Right atrium auricular region (tissue), 2 donors: ENCODE measurements around the gene EIPR1. TPM values are rescaled to one million over a fixed set of nuclear protein-coding genes. Genes with fewer than 3 reads are reported as not detected.

Experiments used
- DNase-seq: peaks from one replicate; pipeline ENCODE4 v3.0.0-alpha.2; 2019; ENCODE audit warnings: low spot score
- H3K27ac ChIP-seq, 2 donors: fragments of 200-600 bp; sonication (generic); 1 replicate in 1 of 2; 2 replicates in 1 of 2; pipeline ENCODE4 v1.5.1; 2016 to 2019
- H3K27me3 ChIP-seq, 2 donors: fragments of 200-600 bp; sonication (generic); one replicate each; pipeline versions ENCODE4 v1.5.1 to v1.6.0; 2017 to 2019
- H3K36me3 ChIP-seq: fragments of 200-600 bp; sonication (generic); one replicate; pipeline ENCODE4 v1.5.1; 2016
- H3K4me1 ChIP-seq, 2 donors: fragments of 200-600 bp; sonication (generic); one replicate each; pipeline versions ENCODE4 v1.5.1 to v1.6.0; 2017 to 2019
- H3K4me3 ChIP-seq, 2 donors: fragments of 200-600 bp; sonication (generic); 1 replicate in 1 of 2; 2 replicates in 1 of 2; pipeline ENCODE4 v1.5.1; 2017 to 2019; ENCODE audit warnings: mild to moderate bottlenecking in 1 of 2, moderate library complexity in 1 of 2
- H3K9me3 ChIP-seq, 2 donors: fragments of 200-600 bp; sonication (generic); one replicate each; pipeline ENCODE4 v1.5.1; 2019
- CTCF ChIP-seq, 2 donors: fragments of 200-600 bp; sonication (generic); IDR thresholded peaks; one replicate each; pipeline ENCODE4 v1.5.1; 2019; ENCODE audit warnings: antibody characterized with exemption in 2 of 2
- total RNA-seq, 2 donors: library from RNA; depleted of rRNA; stranded (reverse); fragments of >200 nt; gene quantifications; one replicate each; pipeline ENCODE4 v1.1.0, GENCODE V29; 2016

The EIPR1 gene
- total RNA-seq, 2 donors from 2014 or later: 13.2 to 13.6 TPM

- no peak overlapping the region for H3K27ac ChIP-seq
- H3K4me3 ChIP-seq: no peak overlapping the region
- H3K27me3 ChIP-seq: no peaks in the 10 kb centered on the region
- H3K36me3 ChIP-seq: no peaks in the 10 kb centered on the region
- H3K9me3 ChIP-seq: no peaks in the 10 kb centered on the region
- DNase-seq: no peak
- no peak for TF ChIP-seq CTCF (IDR thresholded peaks at IDR 0.05)
- no peaks in the 10 kb centered on the region for H3K4me1 ChIP-seq
Measured at GRCh38 chr2:3311601-3312000, 66.0 kb downstream of the EIPR1 start.

- Histone ChIP-seq H3K9me3 (no peaks in the 10 kb centered on the region), H3K4me1 (no peaks in the 10 kb centered on the region), H3K36me3 (no peaks in the 10 kb centered on the region), H3K27ac (no peak overlapping the region), H3K27me3 (no peaks in the 10 kb centered on the region), H3K4me3 (no peak overlapping the region)
- no peak for TF ChIP-seq CTCF (IDR thresholded peaks at IDR 0.05)
- DNase-seq: no peak
Measured at GRCh38 chr2:3309496-3310355, 67.9 kb downstream of the EIPR1 start.

- H3K9me3 ChIP-seq: no peaks in the 10 kb centered on the region
- H3K4me3 ChIP-seq: no peak overlapping the region
- peaks cover 0 to 6% of the 10 kb centered on the region in 2 donors for H3K4me1 ChIP-seq
- no peak overlapping the region for H3K27ac ChIP-seq
- no peaks in the 10 kb centered on the region for H3K36me3 ChIP-seq
- no peak for DNase-seq
- no peaks in the 10 kb centered on the region for H3K27me3 ChIP-seq
- TF ChIP-seq CTCF (IDR thresholded peaks at IDR 0.05): no peak
Measured at GRCh38 chr2:3307901-3308300, 69.7 kb downstream of the EIPR1 start.

GRCh38 chr2:3307236-3307635 lies 70.4 kb downstream of the EIPR1 start:
- DNase-seq: no peak
- Histone ChIP-seq H3K27ac (no peak overlapping the region), H3K9me3 (no peaks in the 10 kb centered on the region), H3K36me3 (no peaks in the 10 kb centered on the region), H3K4me3 (no peak overlapping the region), H3K4me1 (peaks cover 0 to 8% of the 10 kb centered on the region in 2 donors), H3K27me3 (no peaks in the 10 kb centered on the region)
- no peak for TF ChIP-seq CTCF (IDR thresholded peaks at IDR 0.05)

- no peaks in the 10 kb centered on the region for H3K27me3 ChIP-seq
- H3K27ac ChIP-seq: no peak overlapping the region
- no peaks in the 10 kb centered on the region for H3K9me3 ChIP-seq
- no peak for DNase-seq
- H3K4me3 ChIP-seq: no peak overlapping the region
- peaks cover 0 to 8% of the 10 kb centered on the region in 2 donors for H3K4me1 ChIP-seq
- no peak for TF ChIP-seq CTCF (IDR thresholded peaks at IDR 0.05)
- no peaks in the 10 kb centered on the region for H3K36me3 ChIP-seq
Measured at GRCh38 chr2:3305952-3306351, 71.7 kb downstream of the EIPR1 start.
